ENCODE results near the gene LDLRAD4.

Gene LDLRAD4

DNA sequence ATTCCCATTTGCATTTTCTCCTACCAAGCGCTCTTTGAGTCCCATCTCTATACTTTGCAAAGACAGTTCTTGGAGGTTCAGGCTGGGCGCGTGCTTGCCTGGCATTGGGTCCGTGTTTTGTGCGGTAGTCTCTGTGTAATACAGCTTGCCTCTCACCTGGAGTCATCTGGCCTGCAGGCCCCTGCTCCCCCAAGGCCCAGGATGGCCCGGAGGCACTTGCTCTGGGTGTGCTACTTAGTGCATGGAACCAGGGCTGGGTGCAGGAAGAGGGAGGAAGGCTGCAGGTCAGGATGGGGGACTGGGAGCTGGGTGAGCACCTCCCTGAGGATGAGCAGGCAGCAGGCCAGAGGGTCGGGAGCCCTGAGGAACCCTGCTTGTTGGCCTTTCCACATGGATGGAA lies 220.9 kb downstream of the LDLRAD4 start:
- TF ChIP-seq ZBTB7A (IDR thresholded peaks at IDR 0.05; ENCODE audit: low read depth) (no peak), FOXM1 (IDR thresholded peaks at IDR 0.05; ENCODE audit: borderline replicate concordance, low read depth) (no peak), MAX (IDR thresholded peaks at IDR 0.05) (no peak), TAF1 (IDR thresholded peaks at IDR 0.05; ENCODE audit: low read depth) (no peak), TEAD4 (IDR thresholded peaks at IDR 0.05) (no peak), YY1 (IDR thresholded peaks at IDR 0.05; ENCODE audit: low read depth) (no peak), CREB1 (IDR thresholded peaks at IDR 0.05; ENCODE audit: low read depth) (no peak), TCF12 (IDR thresholded peaks at IDR 0.05; ENCODE audit: low read depth) (no peak), EGR1 (IDR thresholded peaks at IDR 0.05) (no peak), CEBPB (IDR thresholded peaks at IDR 0.05) (no peak)
- TF ChIP-seq, protein P1, sequence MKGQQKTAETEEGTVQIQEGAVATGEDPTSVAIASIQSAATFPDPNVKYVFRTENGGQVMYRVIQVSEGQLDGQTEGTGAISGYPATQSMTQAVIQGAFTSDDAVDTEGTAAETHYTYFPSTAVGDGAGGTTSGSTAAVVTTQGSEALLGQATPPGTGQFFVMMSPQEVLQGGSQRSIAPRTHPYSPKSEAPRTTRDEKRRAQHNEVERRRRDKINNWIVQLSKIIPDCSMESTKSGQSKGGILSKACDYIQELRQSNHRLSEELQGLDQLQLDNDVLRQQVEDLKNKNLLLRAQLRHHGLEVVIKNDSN (IDR thresholded peaks at IDR 0.05) = no peak

GRCh38 chr18:13440277-13441248 lies 222.0 kb downstream of the LDLRAD4 start:
- TF ChIP-seq EGR1 (IDR thresholded peaks at IDR 0.05) = no peak

- TF ChIP-seq FOXM1 (IDR thresholded peaks at IDR 0.05; ENCODE audit: borderline replicate concordance, low read depth) (no peak), CEBPB (IDR thresholded peaks at IDR 0.05) (no peak), TCF12 (IDR thresholded peaks at IDR 0.05; ENCODE audit: low read depth) (no peak), TAF1 (IDR thresholded peaks at IDR 0.05; ENCODE audit: low read depth) (no peak), CREB1 (IDR thresholded peaks at IDR 0.05; ENCODE audit: low read depth) (no peak), TEAD4 (IDR thresholded peaks at IDR 0.05) (no peak), MAX (IDR thresholded peaks at IDR 0.05) (no peak), YY1 (IDR thresholded peaks at IDR 0.05; ENCODE audit: low read depth) (no peak)
- TF ChIP-seq, protein P1 (IDR thresholded peaks at IDR 0.05) = no peak
Observed at GRCh38 chr18:13441736-13442135, 223.2 kb downstream of the LDLRAD4 start.

DNA sequence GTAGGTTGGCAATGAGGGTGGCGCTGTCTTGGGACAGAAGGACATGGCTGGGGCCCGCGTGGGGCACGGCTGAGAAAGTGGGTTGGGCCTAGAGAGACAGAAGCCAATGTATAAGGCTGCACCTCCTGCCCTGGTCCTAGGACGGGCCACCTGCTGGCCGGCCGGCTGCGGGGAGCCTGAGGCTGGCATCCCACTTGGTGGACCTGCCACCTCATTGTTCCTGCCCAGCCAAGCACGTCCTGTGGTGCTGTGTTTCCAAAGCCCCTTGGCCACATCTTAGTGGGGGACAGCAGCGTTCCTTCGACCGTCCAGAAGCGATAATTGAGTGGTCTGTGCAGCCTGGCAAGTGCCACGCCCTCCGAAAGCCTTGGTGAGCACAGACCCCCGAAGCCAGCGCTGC lies 223.9 kb downstream of the LDLRAD4 start:
- TF ChIP-seq FOXM1 (IDR thresholded peaks at IDR 0.05; ENCODE audit: borderline replicate concordance, low read depth) = no peak
- peak; percentile 62 for TF ChIP-seq MAX (IDR thresholded peaks at IDR 0.05)
- TF ChIP-seq TCF12 (IDR thresholded peaks at IDR 0.05; ENCODE audit: low read depth) = peak; percentile 70
- TF ChIP-seq, protein P2, sequence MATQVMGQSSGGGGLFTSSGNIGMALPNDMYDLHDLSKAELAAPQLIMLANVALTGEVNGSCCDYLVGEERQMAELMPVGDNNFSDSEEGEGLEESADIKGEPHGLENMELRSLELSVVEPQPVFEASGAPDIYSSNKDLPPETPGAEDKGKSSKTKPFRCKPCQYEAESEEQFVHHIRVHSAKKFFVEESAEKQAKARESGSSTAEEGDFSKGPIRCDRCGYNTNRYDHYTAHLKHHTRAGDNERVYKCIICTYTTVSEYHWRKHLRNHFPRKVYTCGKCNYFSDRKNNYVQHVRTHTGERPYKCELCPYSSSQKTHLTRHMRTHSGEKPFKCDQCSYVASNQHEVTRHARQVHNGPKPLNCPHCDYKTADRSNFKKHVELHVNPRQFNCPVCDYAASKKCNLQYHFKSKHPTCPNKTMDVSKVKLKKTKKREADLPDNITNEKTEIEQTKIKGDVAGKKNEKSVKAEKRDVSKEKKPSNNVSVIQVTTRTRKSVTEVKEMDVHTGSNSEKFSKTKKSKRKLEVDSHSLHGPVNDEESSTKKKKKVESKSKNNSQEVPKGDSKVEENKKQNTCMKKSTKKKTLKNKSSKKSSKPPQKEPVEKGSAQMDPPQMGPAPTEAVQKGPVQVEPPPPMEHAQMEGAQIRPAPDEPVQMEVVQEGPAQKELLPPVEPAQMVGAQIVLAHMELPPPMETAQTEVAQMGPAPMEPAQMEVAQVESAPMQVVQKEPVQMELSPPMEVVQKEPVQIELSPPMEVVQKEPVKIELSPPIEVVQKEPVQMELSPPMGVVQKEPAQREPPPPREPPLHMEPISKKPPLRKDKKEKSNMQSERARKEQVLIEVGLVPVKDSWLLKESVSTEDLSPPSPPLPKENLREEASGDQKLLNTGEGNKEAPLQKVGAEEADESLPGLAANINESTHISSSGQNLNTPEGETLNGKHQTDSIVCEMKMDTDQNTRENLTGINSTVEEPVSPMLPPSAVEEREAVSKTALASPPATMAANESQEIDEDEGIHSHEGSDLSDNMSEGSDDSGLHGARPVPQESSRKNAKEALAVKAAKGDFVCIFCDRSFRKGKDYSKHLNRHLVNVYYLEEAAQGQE (IDR thresholded peaks at IDR 0.05; ENCODE audit: low read depth) = no peak
- no peak for TF ChIP-seq EGR1 (IDR thresholded peaks at IDR 0.05)
- no peak for TF ChIP-seq TAF1 (IDR thresholded peaks at IDR 0.05; ENCODE audit: low read depth)
- TF ChIP-seq, protein P1 (IDR thresholded peaks at IDR 0.05) = no peak
- TF ChIP-seq EP300 (IDR thresholded peaks at IDR 0.05; ENCODE audit: borderline replicate concordance) = peak; percentile 77
- no peak for TF ChIP-seq CEBPB (IDR thresholded peaks at IDR 0.05)
- TF ChIP-seq YY1 (IDR thresholded peaks at IDR 0.05; ENCODE audit: low read depth) = 0 out of 2 replicates have a peak, but pooled peaks have one; percentile 36
- TF ChIP-seq ZBTB7A (IDR thresholded peaks at IDR 0.05; ENCODE audit: low read depth) = peak; percentile 81
- TF ChIP-seq NFIC (IDR thresholded peaks at IDR 0.05) = peak; percentile 71
- no peak for TF ChIP-seq CREB1 (IDR thresholded peaks at IDR 0.05; ENCODE audit: low read depth)
- TF ChIP-seq RAD21 (IDR thresholded peaks at IDR 0.05; ENCODE audit: low read depth) = peak; percentile 26; the same call in 1 of the 2 replicates
- TF ChIP-seq TEAD4 (IDR thresholded peaks at IDR 0.05) = peak; percentile 66

DNA sequence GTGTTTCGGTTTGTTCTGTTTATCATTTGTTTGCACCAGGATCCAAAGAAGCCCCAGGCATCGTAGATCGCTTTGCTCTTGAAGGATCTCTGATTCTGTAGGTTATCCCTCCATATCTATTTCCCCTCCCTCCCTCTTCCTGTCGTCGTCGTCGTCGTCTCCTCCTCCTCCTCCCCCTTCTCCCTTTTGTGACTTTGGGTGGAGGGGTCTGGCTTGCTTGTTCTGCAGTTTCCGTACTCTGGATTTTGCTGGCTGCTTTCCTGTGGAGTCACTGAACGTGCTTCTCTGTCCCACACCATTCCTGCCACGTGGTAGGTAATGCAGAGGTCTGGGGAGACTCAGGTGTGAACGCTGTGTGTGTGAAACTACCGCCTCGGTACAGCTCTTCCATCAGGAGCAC lies 225.0 kb downstream of the LDLRAD4 start:
- TF ChIP-seq NFIC (IDR thresholded peaks at IDR 0.05) (no peak), TCF12 (IDR thresholded peaks at IDR 0.05; ENCODE audit: low read depth) (no peak), RAD21 (IDR thresholded peaks at IDR 0.05; ENCODE audit: low read depth) (no peak), CEBPB (IDR thresholded peaks at IDR 0.05) (no peak), YY1 (IDR thresholded peaks at IDR 0.05; ENCODE audit: low read depth) (no peak), EP300 (IDR thresholded peaks at IDR 0.05; ENCODE audit: borderline replicate concordance) (no peak)
- TF ChIP-seq, protein P2 (IDR thresholded peaks at IDR 0.05; ENCODE audit: low read depth) = no peak
